ENCODE results near the gene CHPF.

CHPF gene

GRCh38 chr2:219543596-219544358 lies at the start of gene CHPF, which contains the start of gene TMEM198:
Gene CHPF, minus strand, starts transcription at chr2:219543809. Its CDS starts 271 bp downstream, at chr2:219543538.
Gene TMEM198, plus strand, starts transcription at chr2:219544028. Its CDS starts 700 bp downstream, at chr2:219544728.
- peak; percentile 92 for DNase-seq

GRCh38 chr2:219593154-219593553 lies 49.5 kb upstream of the CHPF start:
- no peak for DNase-seq

GRCh38 chr2:219592736-219593135 lies 49.1 kb upstream of the CHPF start:
- DNase-seq = no peak

- no peak for DNase-seq
These were observed 47.5 kb upstream of the CHPF start for GRCh38 chr2:219591091-219591490.

- no peak for DNase-seq
These were observed 37.7 kb upstream of the CHPF start for GRCh38 chr2:219581346-219581745.

- no peak for DNase-seq
These were observed 35.4 kb upstream of the CHPF start for GRCh38 chr2:219578811-219579613.

GRCh38 chr2:219576505-219577388 lies 33.1 kb upstream of the CHPF start:
- no peak for DNase-seq

GRCh38 chr2:219575566-219576504 lies 32.2 kb upstream of the CHPF start:
- DNase-seq = no peak

- no peak for DNase-seq
These were observed 31.1 kb upstream of the CHPF start for GRCh38 chr2:219574484-219575311.

- DNase-seq = no peak
These were observed 29.6 kb upstream of the CHPF start for GRCh38 chr2:219573166-219573565.

- no peak for DNase-seq
These were observed 28.8 kb upstream of the CHPF start, which contains the start of gene INHA for GRCh38 chr2:219572237-219573001. Gene INHA, plus strand, starts transcription at chr2:219572310. Its CDS starts 65 bp downstream, at chr2:219572375.

- DNase-seq = no peak
These were observed 28.0 kb upstream of the CHPF start, which contains the start of gene OBSL1 for GRCh38 chr2:219571311-219572236. Gene OBSL1, minus strand, starts transcription at chr2:219571539. Its CDS starts 307 bp downstream, at chr2:219571232.

- no peak for DNase-seq
These were observed 27.3 kb upstream of the CHPF start for GRCh38 chr2:219570924-219571310.

- DNase-seq = no peak
These were observed 26.8 kb upstream of the CHPF start for GRCh38 chr2:219570194-219570923.

- DNase-seq = no peak
These were observed 26.0 kb upstream of the CHPF start for GRCh38 chr2:219569635-219570034.

GRCh38 chr2:219569041-219569440 lies 25.4 kb upstream of the CHPF start:
- DNase-seq = no peak

- no peak for DNase-seq
These were observed 24.3 kb upstream of the CHPF start for GRCh38 chr2:219567791-219568361.

- no peak for DNase-seq
These were observed 23.5 kb upstream of the CHPF start for GRCh38 chr2:219567131-219567530.
